K562 (cell line): ENCODE measurements around the gene BAK1. TPM values are rescaled to one million over a fixed set of nuclear protein-coding genes. Genes with fewer than 3 reads are reported as not detected.
A peak's percentile ranks its signal among the peaks of the same experiment; 100 is the strongest.

Experiments used
- BRD9 ChIP-seq: fragments of 450-650 bp; IDR thresholded peaks from 2 replicates; pipeline ENCODE4 v1.6.1; 2018; ENCODE audit warnings: low read depth; ENCODE audit not compliant: partially characterized antibody
- CAMTA2 ChIP-seq: fragments of 250-450 bp; sonication (Bioruptor Pico); conservative IDR thresholded peaks from 2 replicates; pipeline ENCODE4 v1.5.1; 2022
- DEAF1 ChIP-seq: fragments of 450-650 bp; formaldehyde crosslinking; IDR thresholded peaks from 2 replicates; pipeline ENCODE4 v1.4.0; 2020; ENCODE audit warnings: mild to moderate bottlenecking, moderate library complexity
- ERF ChIP-seq: fragments of 450-650 bp; formaldehyde crosslinking; IDR thresholded peaks from 2 replicates; pipeline ENCODE4 v1.4.0; 2020; ENCODE audit warnings: mild to moderate bottlenecking, mixed read lengths
- HDAC8 ChIP-seq: fragments of 450-650 bp; IDR thresholded peaks from 2 replicates; pipeline ENCODE4 v1.6.1; 2016; ENCODE audit warnings: mild to moderate bottlenecking, missing genetic modification characterization, moderate library complexity, missing compliant biosample characterization
- MIER1 ChIP-seq: fragments of 450-650 bp; IDR thresholded peaks from 2 replicates; pipeline ENCODE4 v1.6.1; 2016; ENCODE audit warnings: antibody characterized with exemption, mild to moderate bottlenecking, low read depth
- PCBP2 ChIP-seq: fragments of 200-400 bp; formaldehyde crosslinking; IDR thresholded peaks from 2 replicates; pipeline ENCODE4 v1.6.1; 2018; ENCODE audit warnings: low read length, low read depth, mild to moderate bottlenecking, moderate library complexity; ENCODE audit not compliant: poor library complexity, severe bottlenecking
- RFX5 ChIP-seq: IDR thresholded peaks from 2 replicates; pipeline ENCODE4 v1.6.1; 2011; ENCODE audit warnings: low read depth, mild to moderate bottlenecking, improper control_type of control experiment, low read length
- SAFB2 ChIP-seq: fragments of 200-400 bp; formaldehyde crosslinking; IDR thresholded peaks from 2 replicates; pipeline ENCODE4 v1.6.1; 2018; ENCODE audit warnings: borderline replicate concordance, low read length, low read depth, moderate library complexity; ENCODE audit not compliant: severe bottlenecking
- SRSF3 ChIP-seq: fragments of 200-400 bp; formaldehyde crosslinking; IDR thresholded peaks from 2 replicates; pipeline ENCODE4 v1.6.1; 2016; ENCODE audit warnings: mild to moderate bottlenecking, low read length, moderate library complexity; ENCODE audit not compliant: insufficient read depth
- TARDBP ChIP-seq: fragments of 450-650 bp; IDR thresholded peaks from 2 replicates; pipeline ENCODE4 v1.6.1; 2016
- TGIF2 ChIP-seq: sonication (generic); formaldehyde crosslinking; IDR thresholded peaks from 2 replicates; pipeline ENCODE4 v1.8.1; 2022; ENCODE audit warnings: mild to moderate bottlenecking, missing genetic modification reagents, moderate library complexity
- TRIM25 ChIP-seq: fragments of 450-650 bp; IDR thresholded peaks from 2 replicates; pipeline ENCODE4 v1.7.0; 2016; ENCODE audit warnings: borderline replicate concordance
- TSC22D4 ChIP-seq: fragments of 450-650 bp; IDR thresholded peaks from 2 replicates; pipeline ENCODE4 v1.6.1; 2016; ENCODE audit warnings: missing genetic modification characterization, missing biosample characterization, control low read depth
- YY1 ChIP-seq, 3 experiments: IDR thresholded peaks; 2 replicates each; pipeline ENCODE4 v1.6.1; 2011; ENCODE audit warnings: low read length in 2 of 3, mild to moderate bottlenecking in 2 of 3, moderate library complexity in 2 of 3, borderline replicate concordance in 1 of 3, control low read depth in 1 of 3, low read depth in 1 of 3; ENCODE audit not compliant: insufficient read depth in 3 of 3, insufficient replicate concordance in 2 of 3, control insufficient read depth in 1 of 3, insufficient read length in 1 of 3; ENCODE audit errors: extremely low read depth in 1 of 3
- ZBTB17 ChIP-seq: fragments of 450-650 bp; formaldehyde crosslinking; IDR thresholded peaks from 2 replicates; pipeline ENCODE4 v1.4.0; 2020; ENCODE audit warnings: mild to moderate bottlenecking
- ZNF146 ChIP-seq: IDR thresholded peaks from one replicate; pipeline ENCODE4 v1.6.1; 2018; ENCODE audit warnings: missing compliant biosample characterization; ENCODE audit not compliant: unreplicated experiment
- ZNF282 ChIP-seq: sonication (generic); formaldehyde crosslinking; IDR thresholded peaks from 2 replicates; pipeline ENCODE4 v1.8.1; 2023; ENCODE audit warnings: missing genetic modification reagents
- ZNF354B ChIP-seq: fragments of 250-450 bp; sonication (Bioruptor Pico); IDR thresholded peaks from 2 replicates; pipeline ENCODE4 v1.4.0; 2020
- ZNF695 ChIP-seq: fragments of 450-650 bp; formaldehyde crosslinking; IDR thresholded peaks from 2 replicates; pipeline ENCODE4 v1.4.0; 2020; ENCODE audit warnings: mild to moderate bottlenecking, moderate library complexity
- ZNF785 ChIP-seq: fragments of 250-450 bp; sonication (Bioruptor Pico); IDR thresholded peaks from 2 replicates; pipeline ENCODE4 v1.4.0; 2020; ENCODE audit warnings: mild to moderate bottlenecking
- polyA plus RNA-seq, 8 experiments: library from polyadenylated mRNA; depleted of rRNA in 4 of 8; stranded (reverse) in 5 of 8; unstranded in 3 of 8; fragments of >200 nt; fragmentation: Nextera tagmentation in 2 of 8; fragmentation: Illumina TruSeq in 1 of 8; extraction: Ambion mirVana in 2 of 8; extraction: Trizol in 1 of 8; gene quantifications; 2 replicates each; pipeline versions ENCODE4 v1.2.1 to v1.2.3, GENCODE V29; 2011 to 2014; ENCODE audit warnings: inconsistent platforms in 1 of 8, missing spikeins in 1 of 8
- total RNA-seq, 7 experiments: library from RNA; depleted of rRNA in 6 of 7; stranded (reverse); fragments of >200 nt in 6 of 7; fragmentation: Illumina TruSeq in 2 of 7; extraction: Trizol in 2 of 7; gene quantifications; 2 replicates each; pipeline versions ENCODE4 v1.2.1 to v1.2.3, GENCODE V29; 2011 to 2021; ENCODE audit warnings: low replicate concordance in 1 of 7
- TF ChIP-seq, protein P1 (sequence below): sonication (generic); formaldehyde crosslinking; IDR thresholded peaks from 2 replicates; pipeline ENCODE4 v1.8.0; 2022; ENCODE audit warnings: missing genetic modification reagents, mild to moderate bottlenecking, moderate library complexity, borderline replicate concordance
- TF ChIP-seq, protein P2 (sequence below): fragments of 250-450 bp; sonication (Bioruptor Pico); IDR thresholded peaks from 2 replicates; pipeline ENCODE4 v1.8.0; 2022; ENCODE audit warnings: moderate library complexity, mild to moderate bottlenecking, inconsistent platforms

The BAK1 gene
- total and polyA plus RNA-seq, 9 of the 15 experiments (the other 6 are each of a cell fraction or from before 2014, with no cell fraction given), result 5.4 to 30.7 (median 18.9) TPM

GRCh38 chr6:33589731-33590530 is 9.9 kb upstream of the BAK1 start (continued):
- TF ChIP-seq, protein P1, sequence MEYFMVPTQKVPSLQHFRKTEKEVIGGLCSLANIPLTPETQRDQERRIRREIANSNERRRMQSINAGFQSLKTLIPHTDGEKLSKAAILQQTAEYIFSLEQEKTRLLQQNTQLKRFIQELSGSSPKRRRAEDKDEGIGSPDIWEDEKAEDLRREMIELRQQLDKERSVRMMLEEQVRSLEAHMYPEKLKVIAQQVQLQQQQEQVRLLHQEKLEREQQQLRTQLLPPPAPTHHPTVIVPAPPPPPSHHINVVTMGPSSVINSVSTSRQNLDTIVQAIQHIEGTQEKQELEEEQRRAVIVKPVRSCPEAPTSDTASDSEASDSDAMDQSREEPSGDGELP, result peak; percentile 97
- no peak for TF ChIP-seq TSC22D4 (tag)
- TF ChIP-seq, protein P2, sequence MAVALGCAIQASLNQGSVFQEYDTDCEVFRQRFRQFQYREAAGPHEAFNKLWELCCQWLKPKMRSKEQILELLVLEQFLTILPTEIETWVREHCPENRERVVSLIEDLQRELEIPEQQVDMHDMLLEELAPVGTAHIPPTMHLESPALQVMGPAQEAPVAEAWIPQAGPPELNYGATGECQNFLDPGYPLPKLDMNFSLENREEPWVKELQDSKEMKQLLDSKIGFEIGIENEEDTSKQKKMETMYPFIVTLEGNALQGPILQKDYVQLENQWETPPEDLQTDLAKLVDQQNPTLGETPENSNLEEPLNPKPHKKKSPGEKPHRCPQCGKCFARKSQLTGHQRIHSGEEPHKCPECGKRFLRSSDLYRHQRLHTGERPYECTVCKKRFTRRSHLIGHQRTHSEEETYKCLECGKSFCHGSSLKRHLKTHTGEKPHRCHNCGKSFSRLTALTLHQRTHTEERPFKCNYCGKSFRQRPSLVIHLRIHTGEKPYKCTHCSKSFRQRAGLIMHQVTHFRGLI (CRISPR knock-in tag), result no peak
- peak; percentile 82 for TF ChIP-seq BRD9
- TF ChIP-seq TGIF2 (CRISPR knock-in tag), result no peak
- TF ChIP-seq ZNF354B (CRISPR knock-in tag), result no peak
- no peak for TF ChIP-seq ERF (CRISPR knock-in tag)
- no peak for TF ChIP-seq MIER1
- TF ChIP-seq ZBTB17, result no peak
- TF ChIP-seq SRSF3, result no peak
- TF ChIP-seq CAMTA2 (CRISPR knock-in tag), result no peak
- TF ChIP-seq ZNF282, result no peak
- TF ChIP-seq SAFB2, result no peak
- no peak for TF ChIP-seq TARDBP
- TF ChIP-seq HDAC8 (tag), result no peak
- peak; percentile 85 for TF ChIP-seq DEAF1 (CRISPR knock-in tag)
- no peak for TF ChIP-seq YY1 (IDR thresholded peaks at IDR 0.05; ENCODE audit: borderline replicate concordance in 1 of 3, control insufficient read depth in 1 of 3, extremely low read depth in 1 of 3, insufficient read depth in 3 of 3, insufficient read length in 1 of 3, insufficient replicate concordance in 2 of 3, low read depth in 1 of 3, low read length in 2 of 3)
- no peak for TF ChIP-seq ZNF695 (CRISPR knock-in tag)
- no peak for TF ChIP-seq ZNF146 (CRISPR knock-in tag)
- no peak for TF ChIP-seq ZNF785 (CRISPR knock-in tag)
- no peak for TF ChIP-seq TRIM25
- no peak for TF ChIP-seq PCBP2
- TF ChIP-seq RFX5, result no peak
